ENCODE measurements around the gene SLC39A10.

Gene SLC39A10

GRCh38 chr2:195722075-195722474 lies 65.0 kb downstream of the SLC39A10 start:
- in situ Hi-C loops (cut with HindIII; ENCODE audit: low pct_unique_long_range_greater_than_20kb, low sequenced_read_pairs): no loop called here
- TF ChIP-seq JUND (IDR thresholded peaks at IDR 0.05; ENCODE audit: low read depth): no peak
- DNase-seq (ENCODE audit: low read depth in 1 of 2, low spot score in 1 of 2): no peak

GRCh38 chr2:195727106-195727505 lies 70.1 kb downstream of the SLC39A10 start:
- in situ Hi-C loops (cut with HindIII; ENCODE audit: low pct_unique_long_range_greater_than_20kb, low sequenced_read_pairs): no loop called here
- no peak for DNase-seq (ENCODE audit: low read depth in 1 of 2, low spot score in 1 of 2)
- no peak for TF ChIP-seq JUND (IDR thresholded peaks at IDR 0.05; ENCODE audit: low read depth)

- TF ChIP-seq JUND (IDR thresholded peaks at IDR 0.05; ENCODE audit: low read depth): no peak
- in situ Hi-C loops (cut with HindIII; ENCODE audit: low pct_unique_long_range_greater_than_20kb, low sequenced_read_pairs): no loop called here
- DNase-seq (ENCODE audit: low read depth in 1 of 2, low spot score in 1 of 2): no peak
Observed at GRCh38 chr2:195730912-195731311, 73.9 kb downstream of the SLC39A10 start.

- DNase-seq (ENCODE audit: low read depth in 1 of 2, low spot score in 1 of 2): no peak
- in situ Hi-C loops (cut with HindIII; ENCODE audit: low pct_unique_long_range_greater_than_20kb, low sequenced_read_pairs): no loop called here
- TF ChIP-seq JUND (IDR thresholded peaks at IDR 0.05; ENCODE audit: low read depth): no peak
Observed at GRCh38 chr2:195732574-195732973, 75.5 kb downstream of the SLC39A10 start.

- no peak for TF ChIP-seq JUND (IDR thresholded peaks at IDR 0.05; ENCODE audit: low read depth)
- in situ Hi-C loops (cut with HindIII; ENCODE audit: low pct_unique_long_range_greater_than_20kb, low sequenced_read_pairs): no loop called here
- DNase-seq (ENCODE audit: low read depth in 1 of 2, low spot score in 1 of 2): no peak
Observed at GRCh38 chr2:195733831-195734230, 76.8 kb downstream of the SLC39A10 start.

- in situ Hi-C loops (cut with HindIII; ENCODE audit: low pct_unique_long_range_greater_than_20kb, low sequenced_read_pairs): no loop called here
- no peak for DNase-seq (ENCODE audit: low read depth in 1 of 2, low spot score in 1 of 2)
- TF ChIP-seq JUND (IDR thresholded peaks at IDR 0.05; ENCODE audit: low read depth): no peak
Observed at GRCh38 chr2:195734395-195734794, 77.4 kb downstream of the SLC39A10 start.

- in situ Hi-C loops (cut with HindIII; ENCODE audit: low pct_unique_long_range_greater_than_20kb, low sequenced_read_pairs): no loop called here
- DNase-seq (ENCODE audit: low read depth in 1 of 2, low spot score in 1 of 2): no peak
- no peak for TF ChIP-seq JUND (IDR thresholded peaks at IDR 0.05; ENCODE audit: low read depth)
Observed at GRCh38 chr2:195734931-195735330, 77.9 kb downstream of the SLC39A10 start.

- no peak for DNase-seq (ENCODE audit: low read depth in 1 of 2, low spot score in 1 of 2)
- in situ Hi-C loops (cut with HindIII; ENCODE audit: low pct_unique_long_range_greater_than_20kb, low sequenced_read_pairs): no loop called here
- TF ChIP-seq JUND (IDR thresholded peaks at IDR 0.05; ENCODE audit: low read depth): no peak
Observed at GRCh38 chr2:195735347-195735746, 78.3 kb downstream of the SLC39A10 start.

GRCh38 chr2:195737511-195738325 lies 80.7 kb downstream of the SLC39A10 start:
- in situ Hi-C loops (cut with HindIII; ENCODE audit: low pct_unique_long_range_greater_than_20kb, low sequenced_read_pairs): no loop called here
- no peak for TF ChIP-seq JUND (IDR thresholded peaks at IDR 0.05; ENCODE audit: low read depth)

GRCh38 chr2:195741191-195741590 lies 84.2 kb downstream of the SLC39A10 start:
- TF ChIP-seq JUND (IDR thresholded peaks at IDR 0.05; ENCODE audit: low read depth): no peak
- DNase-seq (ENCODE audit: low read depth in 1 of 2, low spot score in 1 of 2): no peak
- in situ Hi-C loops (cut with HindIII; ENCODE audit: low pct_unique_long_range_greater_than_20kb, low sequenced_read_pairs): no loop called here

More at GRCh38 chr2:195737511-195738325, 80.7 kb downstream of the SLC39A10 start:
- DNase-seq (ENCODE audit: low read depth in 1 of 2, low spot score in 1 of 2): no peak

- TF ChIP-seq JUND (IDR thresholded peaks at IDR 0.05; ENCODE audit: low read depth): no peak
- in situ Hi-C loops (cut with HindIII; ENCODE audit: low pct_unique_long_range_greater_than_20kb, low sequenced_read_pairs): no loop called here
- no peak for DNase-seq (ENCODE audit: low read depth in 1 of 2, low spot score in 1 of 2)
Observed at GRCh38 chr2:195756218-195756942, 99.4 kb downstream of the SLC39A10 start.

GRCh38 chr2:195758846-195759245 lies 101.8 kb downstream of the SLC39A10 start:
- TF ChIP-seq JUND (IDR thresholded peaks at IDR 0.05; ENCODE audit: low read depth): no peak
- in situ Hi-C loops (cut with HindIII; ENCODE audit: low pct_unique_long_range_greater_than_20kb, low sequenced_read_pairs): no loop called here
- DNase-seq (ENCODE audit: low read depth in 1 of 2, low spot score in 1 of 2): no peak

GRCh38 chr2:195759877-195760276 lies 102.9 kb downstream of the SLC39A10 start:
- in situ Hi-C loops (cut with HindIII; ENCODE audit: low pct_unique_long_range_greater_than_20kb, low sequenced_read_pairs): no loop called here
- DNase-seq (ENCODE audit: low read depth in 1 of 2, low spot score in 1 of 2): no peak
- TF ChIP-seq JUND (IDR thresholded peaks at IDR 0.05; ENCODE audit: low read depth): no peak
